ENCODE results near the gene EMCN.
"Not testable (repeated sequence)": the region's sequence is repeated elsewhere in the genome, so short reads cannot be mapped to it uniquely, and the experiment has no call there.

The EMCN gene, protein sequence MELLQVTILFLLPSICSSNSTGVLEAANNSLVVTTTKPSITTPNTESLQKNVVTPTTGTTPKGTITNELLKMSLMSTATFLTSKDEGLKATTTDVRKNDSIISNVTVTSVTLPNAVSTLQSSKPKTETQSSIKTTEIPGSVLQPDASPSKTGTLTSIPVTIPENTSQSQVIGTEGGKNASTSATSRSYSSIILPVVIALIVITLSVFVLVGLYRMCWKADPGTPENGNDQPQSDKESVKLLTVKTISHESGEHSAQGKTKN

DNA sequence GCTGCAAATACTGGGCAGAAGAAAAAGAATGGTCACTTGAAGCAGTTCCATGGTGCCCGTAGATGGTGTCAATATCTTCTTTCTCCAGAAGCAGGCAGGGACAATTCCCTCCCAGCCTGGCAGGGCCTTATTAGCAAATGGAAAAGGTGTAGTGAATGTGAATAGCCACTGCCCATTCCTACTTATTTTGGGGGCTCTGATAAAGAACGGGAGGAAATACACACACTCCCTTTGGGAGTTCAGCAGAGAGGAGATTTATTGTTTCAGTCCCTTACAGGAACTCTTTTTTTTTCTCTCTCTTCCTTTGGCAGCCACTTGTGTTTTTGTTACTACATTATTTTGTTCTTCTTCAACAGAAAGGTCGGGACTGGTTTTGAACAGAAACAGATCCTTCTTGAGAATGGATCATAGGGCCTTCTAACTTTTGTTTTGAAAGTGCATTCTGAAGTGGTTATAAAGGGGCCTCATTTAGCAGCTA lies at the start of gene EMCN:
TSS of gene EMCN (minus strand) at position 159 of the 478 bp plus-strand sequence. CDS start at position 51, 108 bp downstream.
- DNase-seq (ENCODE audit: low spot score) = no peak

DNA sequence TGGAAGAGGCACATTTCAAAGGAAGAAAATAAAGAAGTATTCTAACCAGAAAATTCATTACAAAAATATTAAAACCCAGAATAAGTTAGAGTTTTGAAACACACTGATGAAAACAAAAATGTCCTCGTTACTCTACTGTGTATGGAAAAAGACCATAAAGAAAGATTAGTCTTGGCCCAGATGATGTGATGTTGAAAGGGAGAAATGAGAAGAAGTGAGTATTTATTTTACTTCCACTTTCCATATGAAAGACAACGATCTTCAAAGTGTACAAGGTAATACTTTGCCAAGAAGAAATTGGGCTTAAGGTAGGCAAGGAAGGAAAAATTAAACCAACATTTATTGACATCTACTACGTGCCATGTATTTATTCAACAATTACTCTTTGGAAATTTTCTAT lies 48.6 kb upstream of the EMCN start:
- no peak for DNase-seq (ENCODE audit: low spot score)

DNA sequence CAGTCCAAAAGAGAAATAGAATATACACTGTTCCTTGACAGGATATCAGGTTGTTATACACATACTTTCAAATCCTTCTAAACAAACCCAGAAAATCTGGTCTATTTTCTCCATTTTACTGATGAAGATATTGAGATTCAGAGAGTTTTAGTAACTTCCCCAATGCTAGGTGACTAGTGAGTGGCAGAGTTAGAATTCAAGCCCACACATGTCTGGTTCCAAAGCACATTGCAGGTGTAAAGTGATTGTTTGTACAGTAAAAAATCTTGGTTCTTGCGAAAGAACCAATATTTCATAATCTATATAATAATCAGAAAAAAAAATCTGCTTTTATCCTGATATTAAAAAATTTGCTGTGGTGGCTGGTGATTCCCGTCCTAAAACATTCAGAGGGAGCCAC lies 39.5 kb upstream of the EMCN start:
- no peak for DNase-seq (ENCODE audit: low spot score)

DNA sequence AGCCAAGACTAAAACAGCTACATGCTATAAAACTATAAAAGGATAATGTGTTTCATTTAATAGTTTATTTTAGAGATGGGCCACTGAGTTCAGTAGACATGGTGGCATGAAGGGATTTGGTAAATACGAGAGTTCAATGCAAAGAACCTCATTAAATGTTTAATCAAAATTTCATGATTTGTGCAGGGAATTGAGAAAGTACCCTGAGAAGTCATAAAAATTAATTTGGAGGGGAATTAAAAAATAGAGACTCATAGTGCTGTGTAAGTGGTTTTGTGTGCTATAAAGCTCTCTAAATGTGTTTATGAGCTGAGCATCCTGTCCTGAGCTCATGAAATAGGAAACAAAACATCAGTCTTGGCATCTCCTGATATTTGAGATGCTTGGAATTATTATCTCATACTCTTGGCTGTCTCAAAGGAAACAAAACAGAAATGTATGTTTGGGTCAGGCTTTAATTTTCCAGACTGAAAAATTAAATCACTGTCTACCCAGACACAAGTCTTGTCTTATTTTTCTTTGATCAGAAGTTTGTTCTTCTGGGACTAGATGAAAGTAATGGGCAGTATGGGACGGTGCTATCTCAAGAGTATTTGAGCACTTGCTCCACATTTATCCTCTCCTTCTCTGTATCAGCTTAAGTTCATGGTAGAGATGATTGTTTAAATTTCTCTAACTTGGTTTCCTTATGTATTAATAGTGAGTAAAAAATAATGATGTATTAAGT lies 38.0 kb upstream of the EMCN start:
- DNase-seq (ENCODE audit: low spot score) = no peak

DNA sequence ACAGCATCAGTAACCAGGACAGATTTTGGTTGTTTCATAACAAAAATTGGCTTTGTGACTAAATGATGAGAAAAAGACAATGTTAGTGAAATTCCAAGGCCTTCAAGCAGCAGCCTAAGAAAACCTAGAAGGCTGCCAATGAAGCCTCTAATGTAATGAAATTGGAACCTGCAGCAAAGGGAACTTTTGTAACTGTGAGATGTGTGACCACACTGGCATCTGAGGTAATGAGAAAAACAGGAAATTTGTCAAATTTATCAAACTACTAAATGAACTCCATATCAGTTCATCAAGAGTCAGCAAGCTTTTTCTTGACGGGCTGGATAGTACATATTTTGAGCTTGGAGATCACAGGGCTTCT lies 30.4 kb upstream of the EMCN start:
- no peak for DNase-seq (ENCODE audit: low spot score)

DNA sequence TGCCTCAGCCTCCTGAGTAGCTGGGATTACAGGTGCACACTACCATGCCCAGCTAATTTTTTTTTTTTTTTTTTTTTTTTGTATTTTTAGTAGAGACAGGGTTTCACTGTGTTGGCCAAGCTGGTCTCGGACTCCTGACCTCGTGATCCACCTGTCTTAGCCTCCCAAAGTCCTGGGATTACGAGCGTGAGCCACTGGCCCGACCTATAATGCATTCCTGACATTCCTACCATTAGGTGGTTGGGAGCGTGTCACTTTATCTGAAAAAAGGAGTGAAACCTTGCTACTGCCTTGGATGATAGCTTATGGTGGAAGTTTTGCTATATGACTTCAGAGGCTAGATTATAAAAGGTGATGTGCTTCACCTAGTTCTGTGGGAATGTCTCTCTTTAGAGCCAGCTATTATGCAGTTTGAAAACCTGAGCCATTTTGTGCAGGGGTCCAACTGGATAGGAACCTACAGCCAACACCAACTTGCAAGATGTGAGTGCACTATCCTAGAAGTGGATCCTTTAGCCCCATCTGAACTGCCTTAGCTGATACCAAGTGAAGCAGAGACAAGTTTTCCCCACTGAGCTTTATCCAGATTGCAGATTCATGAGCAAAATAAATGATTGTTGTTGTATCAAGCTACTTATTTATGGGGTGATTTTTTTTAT lies 29.8 kb upstream of the EMCN start:
- no peak for DNase-seq (ENCODE audit: low spot score)

DNA sequence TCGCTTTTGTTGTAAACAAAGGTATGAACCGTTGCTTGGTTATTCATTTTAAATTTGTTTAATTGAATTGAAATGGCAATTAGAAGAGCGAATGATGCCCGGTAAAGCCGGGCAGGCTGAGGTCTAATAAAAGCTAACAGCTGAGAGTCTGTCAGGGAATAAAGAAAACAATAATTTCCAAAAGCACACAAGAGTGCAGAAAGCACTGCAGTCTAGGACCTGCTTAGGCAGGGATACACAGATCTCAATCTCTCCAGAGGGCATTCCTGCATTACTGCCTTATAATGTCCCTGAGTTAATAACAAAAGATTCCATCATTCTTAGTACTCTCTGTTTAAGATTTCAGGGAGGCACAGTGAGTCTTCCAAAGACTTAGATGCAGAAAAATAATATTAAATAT lies 27.6 kb upstream of the EMCN start:
- DNase-seq (ENCODE audit: low spot score) = no peak

DNA sequence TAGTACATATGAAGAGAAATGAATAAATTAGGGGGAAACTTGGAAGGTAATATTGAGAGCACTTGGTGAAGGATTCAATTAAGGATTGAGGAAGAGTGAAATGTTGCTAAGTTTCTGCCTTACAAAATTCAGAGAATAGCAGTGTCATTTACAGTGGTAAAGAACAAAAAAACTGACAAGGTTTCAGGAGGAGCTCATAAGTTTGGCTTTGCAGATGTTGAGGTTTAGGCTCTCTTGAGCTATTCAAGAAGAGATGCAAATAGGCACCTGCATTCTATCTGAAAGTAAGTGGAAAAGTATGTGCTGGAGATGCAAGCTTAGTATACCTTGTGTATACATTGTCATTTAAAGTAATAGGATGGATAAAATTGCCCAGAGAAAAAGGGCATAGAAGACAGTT lies 22.3 kb upstream of the EMCN start:
- no peak for DNase-seq (ENCODE audit: low spot score)

DNA sequence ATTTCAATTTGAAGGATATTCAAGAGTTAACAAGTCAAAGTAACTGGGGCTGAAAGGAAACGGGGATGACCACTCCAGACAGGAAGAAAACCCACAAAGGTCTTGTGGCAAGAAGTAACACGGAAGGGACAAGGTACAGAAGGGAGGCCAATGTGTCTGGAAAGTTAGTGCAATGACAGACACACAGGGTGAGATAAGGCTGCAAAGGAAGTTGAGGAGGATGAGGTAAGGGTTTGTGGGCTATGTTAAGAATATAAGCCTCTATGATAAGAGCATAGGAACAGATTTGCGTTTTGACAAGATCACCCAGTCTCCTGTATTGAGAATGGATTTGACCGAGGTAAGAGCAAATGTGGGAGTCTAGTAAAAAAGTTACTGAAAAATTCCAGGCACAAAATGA lies 21.9 kb upstream of the EMCN start:
- no peak for DNase-seq (ENCODE audit: low spot score)

DNA sequence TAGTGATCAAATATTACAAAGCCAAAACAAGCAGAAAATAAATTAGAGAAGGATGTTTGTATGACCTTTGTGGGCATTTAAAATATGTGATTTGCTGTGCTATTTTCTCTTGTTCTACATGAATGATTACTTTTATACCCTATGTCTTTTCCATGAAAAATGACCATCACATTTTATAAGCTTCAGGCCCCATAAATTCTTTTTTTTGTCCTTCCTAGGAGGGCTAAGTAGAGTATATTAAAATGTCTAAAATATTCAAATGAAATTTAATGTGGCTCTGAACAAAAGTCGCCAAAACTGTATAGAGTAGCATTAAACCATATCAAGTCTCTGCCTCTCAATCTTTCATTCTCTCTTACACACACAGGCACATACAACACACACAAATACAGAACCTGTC lies 15.9 kb upstream of the EMCN start:
- no peak for DNase-seq (ENCODE audit: low spot score)

DNA sequence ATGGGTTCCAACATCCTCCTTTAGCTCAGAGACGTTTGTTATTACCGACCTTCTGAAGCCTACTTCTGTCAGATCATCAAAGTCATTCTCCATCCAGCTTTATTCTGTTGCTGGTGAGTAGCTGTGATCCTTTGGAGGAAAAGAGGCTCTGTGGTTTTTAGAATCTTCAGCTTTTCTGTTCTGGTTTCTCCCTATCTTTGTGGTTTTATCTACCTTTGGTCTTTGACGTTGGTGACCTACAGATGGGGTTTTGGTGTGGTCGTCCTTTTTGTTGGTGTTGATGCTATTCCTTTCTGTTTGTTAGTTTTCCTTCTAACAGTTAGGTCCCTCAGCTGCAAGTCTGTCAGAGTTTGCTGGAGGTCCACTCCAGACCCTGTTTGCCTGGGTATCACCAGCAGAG lies 12.3 kb upstream of the EMCN start:
- not testable (repeated sequence) for DNase-seq (ENCODE audit: low spot score)

DNA sequence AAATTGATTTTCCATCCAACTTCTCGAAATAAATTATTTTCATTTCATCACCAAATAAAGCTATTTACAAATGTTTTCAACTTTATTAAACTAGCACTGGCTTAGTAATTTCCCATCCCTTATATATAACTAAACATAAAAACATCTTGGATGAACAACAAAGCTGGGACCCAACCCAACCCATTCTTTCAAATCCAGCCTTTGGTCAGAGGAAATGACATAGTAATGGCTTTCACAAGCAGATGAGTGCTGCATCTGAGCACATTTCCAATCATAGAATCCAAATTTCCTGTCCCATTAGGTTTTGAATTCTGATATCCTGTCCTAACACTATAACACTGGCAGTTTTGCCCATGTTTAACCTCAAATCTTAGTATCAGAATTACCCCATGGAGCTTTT lies 7.9 kb upstream of the EMCN start:
- no peak for DNase-seq (ENCODE audit: low spot score)

DNA sequence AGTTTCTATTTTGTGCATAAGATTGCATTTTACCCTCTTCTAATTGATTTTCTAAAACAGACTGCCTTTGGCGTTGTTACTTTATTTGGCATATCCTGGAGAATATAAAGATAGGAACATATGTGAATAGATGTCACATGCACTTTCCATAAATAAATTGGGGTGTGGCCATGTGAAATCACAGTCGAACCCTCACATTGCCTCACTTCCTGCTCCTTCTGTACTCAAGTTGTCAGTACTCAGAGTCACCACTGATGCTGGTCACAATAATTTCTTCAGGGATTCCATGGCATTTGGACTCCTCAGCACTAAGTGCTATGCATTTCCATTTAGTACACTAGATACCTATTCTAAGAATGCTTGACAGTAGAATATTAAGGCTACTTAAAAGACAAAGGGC lies 1.4 kb upstream of the EMCN start:
- DNase-seq (ENCODE audit: low spot score) = no peak

DNA sequence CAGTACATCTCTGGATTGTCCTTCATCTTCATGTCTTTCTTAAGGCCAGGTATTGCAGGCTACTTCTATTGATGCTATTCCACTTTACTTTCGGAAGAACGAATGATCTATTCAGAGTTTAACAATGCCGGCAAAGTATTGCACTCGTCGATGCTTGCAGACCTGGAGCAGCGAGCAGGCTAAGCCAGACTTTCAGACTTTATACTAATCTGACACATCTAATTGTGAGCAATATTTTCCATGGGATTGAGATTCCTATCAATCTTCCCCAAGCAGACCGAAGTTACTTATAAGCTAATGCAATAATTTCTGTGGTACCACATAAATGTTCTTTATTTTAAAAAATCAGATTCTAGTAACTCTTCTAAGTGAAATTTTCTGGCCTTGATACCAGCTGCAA lies 1.6 kb downstream of the EMCN start:
- DNase-seq (ENCODE audit: low spot score) = no peak

DNA sequence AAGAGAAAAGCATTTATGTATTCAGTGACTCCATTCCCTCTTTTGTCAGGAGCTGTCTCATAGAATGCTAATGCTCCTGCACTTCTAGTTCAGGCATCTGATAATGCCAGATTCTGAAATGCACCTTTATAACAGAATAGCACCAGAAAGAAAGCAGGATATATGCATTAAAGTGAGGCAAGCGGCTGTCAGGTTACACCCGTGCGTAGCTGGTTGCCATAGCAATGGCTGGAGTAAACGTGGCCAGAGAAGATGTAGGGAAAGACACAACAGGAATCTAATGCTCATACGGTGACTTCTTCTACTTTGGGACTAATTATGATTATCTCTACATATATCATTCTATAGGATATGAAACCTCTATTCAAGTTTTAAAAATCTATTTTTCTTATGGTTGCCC lies 5.9 kb downstream of the EMCN start:
- no peak for DNase-seq (ENCODE audit: low spot score)

DNA sequence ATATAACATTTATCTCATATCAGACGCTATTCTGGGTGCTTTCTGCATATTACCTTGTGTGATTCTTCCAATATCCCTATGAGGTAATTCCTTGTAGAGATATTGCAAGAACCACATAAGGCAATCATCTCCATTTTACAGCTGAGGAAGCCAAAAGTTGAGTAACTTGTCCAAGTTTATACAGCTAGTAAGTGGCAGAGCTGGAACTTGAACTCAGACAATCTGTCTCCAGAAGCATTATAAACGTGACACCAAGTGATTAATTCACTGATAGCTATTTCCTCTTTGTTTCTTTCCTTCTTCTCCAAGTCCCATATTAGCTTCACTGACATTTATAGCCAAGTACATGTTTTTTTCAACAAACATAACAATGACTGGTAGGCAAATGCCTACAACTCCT lies 7.3 kb downstream of the EMCN start:
- DNase-seq (ENCODE audit: low spot score) = no peak

DNA sequence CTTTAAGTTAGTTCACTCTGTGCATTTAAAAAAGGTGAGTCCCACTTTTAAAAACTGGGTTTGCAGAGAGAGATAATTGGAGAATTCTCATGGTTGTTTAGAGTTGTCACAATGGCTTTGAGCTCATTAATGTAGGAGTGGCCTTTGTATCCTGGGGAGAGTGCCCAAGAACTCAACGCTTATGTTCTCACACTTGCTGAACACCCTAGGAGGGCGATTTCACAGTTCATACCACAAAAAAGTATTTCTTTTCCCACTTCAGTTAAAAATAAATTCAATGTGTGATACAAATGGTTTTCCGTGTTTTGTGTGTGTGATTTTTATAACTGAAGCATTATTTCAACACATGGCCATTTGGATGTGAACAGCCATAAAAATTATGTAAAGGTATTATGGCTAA lies 8.4 kb downstream of the EMCN start:
- DNase-seq (ENCODE audit: low spot score) = no peak

DNA sequence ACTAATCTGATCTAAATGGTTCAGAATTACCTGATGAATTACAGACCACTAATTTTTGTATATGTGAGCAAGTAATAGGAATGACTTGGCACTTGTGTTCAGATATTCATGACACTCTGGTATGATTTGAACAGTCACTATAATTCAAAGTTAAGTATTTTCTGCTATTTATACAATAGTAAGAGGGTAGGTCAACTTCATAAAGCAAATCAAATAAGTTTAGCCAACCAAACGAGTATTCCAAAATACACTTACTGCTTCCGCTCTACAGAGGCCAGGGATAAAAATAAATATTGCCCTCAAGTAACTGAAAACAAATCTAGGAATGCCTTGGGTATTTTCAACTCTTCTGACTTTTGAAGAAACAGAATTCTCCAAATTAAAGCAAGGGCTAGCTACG lies 9.1 kb downstream of the EMCN start:
- DNase-seq (ENCODE audit: low spot score) = no peak

DNA sequence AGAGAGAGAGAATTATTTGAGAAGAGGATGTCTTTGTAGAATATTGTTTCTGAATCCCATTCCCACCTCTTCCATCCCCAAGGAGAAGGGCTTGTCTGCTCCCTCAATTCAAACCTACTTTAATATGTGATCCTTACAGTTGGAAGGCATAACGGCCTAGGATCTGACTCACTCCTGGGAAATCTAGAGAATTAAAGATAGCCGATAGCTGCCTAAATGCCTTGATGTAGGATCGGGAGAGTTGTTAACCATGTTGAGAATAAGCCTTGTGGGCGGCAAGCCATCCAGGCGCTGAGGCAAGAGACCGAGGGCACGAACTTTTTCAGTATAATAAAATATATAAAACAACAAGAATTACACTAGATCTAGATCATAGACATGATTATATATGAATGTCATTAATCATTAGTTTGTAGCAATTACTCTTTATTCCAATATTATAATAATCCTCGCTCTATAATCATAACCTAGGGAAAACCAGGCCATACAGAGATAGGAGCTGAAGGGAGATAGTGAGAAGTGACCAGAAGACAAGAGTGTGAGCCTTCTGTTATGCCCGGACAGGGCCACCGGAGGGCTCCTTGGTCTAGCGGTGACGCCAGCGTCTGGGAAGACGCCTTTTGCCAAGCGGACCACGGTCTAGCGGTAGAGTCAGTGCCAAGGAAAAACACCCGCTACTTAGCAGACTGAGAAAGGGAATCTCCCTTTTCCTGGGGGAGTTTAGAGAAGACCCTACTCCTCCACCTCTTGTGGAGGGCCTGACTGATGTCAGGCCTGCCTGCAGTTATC lies 13.5 kb downstream of the EMCN start:
- no peak for DNase-seq (ENCODE audit: low spot score)

DNA sequence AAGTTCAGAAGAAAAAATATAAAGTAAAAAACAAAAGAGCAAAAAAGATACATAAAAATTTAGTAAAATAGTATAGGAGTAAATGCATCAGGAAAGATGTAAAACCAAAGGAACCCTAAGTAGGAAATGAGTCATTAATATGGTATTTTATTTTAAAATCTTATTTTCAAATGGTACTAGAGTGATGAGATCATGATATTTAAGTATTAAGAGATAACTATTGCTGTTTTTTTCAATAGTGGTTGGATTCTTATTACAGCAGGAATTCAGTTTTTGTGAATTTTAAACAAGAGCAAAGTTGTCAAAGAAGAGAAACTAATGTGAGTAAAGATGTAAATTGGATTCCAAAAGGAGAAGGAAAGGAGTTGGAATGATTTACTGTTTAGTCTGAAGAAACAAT lies 20.0 kb downstream of the EMCN start:
- no peak for DNase-seq (ENCODE audit: low spot score)

DNA sequence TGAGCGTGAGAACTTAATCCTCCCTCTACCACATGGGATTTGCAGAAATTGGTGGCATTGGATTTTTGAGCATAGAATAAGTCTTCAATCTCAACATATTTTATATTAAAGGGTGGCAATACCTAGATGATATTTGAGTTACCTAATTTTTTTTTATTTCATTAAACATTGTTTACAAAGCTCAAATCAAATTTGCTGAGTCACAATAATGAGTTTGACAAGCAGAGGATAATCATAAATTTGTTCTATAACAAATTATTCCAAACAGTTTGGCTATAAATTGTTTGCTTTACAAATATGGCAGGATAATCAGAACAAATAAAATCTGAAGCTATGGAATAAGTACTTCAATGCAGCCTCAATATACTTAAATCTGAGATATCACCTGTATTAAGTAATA lies 22.7 kb downstream of the EMCN start:
- DNase-seq (ENCODE audit: low spot score) = no peak

DNA sequence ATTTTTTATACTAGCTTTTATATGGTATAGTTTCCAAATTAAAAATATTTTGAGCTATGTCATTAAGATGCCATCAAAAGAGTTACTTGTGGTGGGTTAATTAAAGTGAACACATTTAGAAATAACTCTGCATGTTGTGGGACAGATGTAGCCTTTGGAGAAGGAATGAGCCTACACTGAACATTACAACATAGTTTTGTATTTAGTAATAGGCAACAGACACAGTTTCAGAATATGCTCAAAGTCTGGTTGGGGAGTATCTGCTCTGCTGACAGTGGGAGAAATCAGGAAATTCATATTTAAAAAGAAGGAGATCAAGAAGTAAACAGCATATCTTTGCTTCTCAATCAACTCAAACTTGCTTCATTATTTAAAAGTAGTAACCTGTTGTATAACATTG lies 23.7 kb downstream of the EMCN start:
- peak; percentile 55 for DNase-seq (ENCODE audit: low spot score)

DNA sequence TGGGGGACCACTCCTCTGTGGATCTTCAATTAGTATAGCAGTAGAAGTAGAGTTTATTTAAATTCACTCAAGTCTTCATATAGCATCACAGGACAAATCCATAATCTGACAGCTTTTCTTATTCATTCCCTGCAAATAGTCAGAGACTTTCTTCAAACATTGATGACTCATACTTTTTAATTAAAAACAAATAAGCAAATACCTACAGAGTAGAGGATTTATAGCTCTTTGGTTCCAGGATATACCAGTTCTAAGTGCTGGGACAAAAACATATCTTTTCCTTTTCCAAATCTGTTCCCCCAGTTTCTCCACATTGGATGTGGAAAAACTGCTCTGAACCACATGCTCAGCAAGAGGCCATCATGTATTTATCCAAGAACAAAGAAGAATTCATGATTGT lies 24.1 kb downstream of the EMCN start:
- DNase-seq (ENCODE audit: low spot score) = no peak

Data from AG20443 (cell line).